GM19328 (cell line): Measurements from ENCODE around the gene MTCL1.

ENCODE experiments used
- ATAC-seq: cut with Tn5 transposase; IDR thresholded peaks from one replicate; pipeline ENCODE4 v1.9.1; 2021; ENCODE audit warnings: mild to moderate bottlenecking, moderate library complexity; ENCODE audit not compliant: unreplicated experiment

The MTCL1 gene

DNA sequence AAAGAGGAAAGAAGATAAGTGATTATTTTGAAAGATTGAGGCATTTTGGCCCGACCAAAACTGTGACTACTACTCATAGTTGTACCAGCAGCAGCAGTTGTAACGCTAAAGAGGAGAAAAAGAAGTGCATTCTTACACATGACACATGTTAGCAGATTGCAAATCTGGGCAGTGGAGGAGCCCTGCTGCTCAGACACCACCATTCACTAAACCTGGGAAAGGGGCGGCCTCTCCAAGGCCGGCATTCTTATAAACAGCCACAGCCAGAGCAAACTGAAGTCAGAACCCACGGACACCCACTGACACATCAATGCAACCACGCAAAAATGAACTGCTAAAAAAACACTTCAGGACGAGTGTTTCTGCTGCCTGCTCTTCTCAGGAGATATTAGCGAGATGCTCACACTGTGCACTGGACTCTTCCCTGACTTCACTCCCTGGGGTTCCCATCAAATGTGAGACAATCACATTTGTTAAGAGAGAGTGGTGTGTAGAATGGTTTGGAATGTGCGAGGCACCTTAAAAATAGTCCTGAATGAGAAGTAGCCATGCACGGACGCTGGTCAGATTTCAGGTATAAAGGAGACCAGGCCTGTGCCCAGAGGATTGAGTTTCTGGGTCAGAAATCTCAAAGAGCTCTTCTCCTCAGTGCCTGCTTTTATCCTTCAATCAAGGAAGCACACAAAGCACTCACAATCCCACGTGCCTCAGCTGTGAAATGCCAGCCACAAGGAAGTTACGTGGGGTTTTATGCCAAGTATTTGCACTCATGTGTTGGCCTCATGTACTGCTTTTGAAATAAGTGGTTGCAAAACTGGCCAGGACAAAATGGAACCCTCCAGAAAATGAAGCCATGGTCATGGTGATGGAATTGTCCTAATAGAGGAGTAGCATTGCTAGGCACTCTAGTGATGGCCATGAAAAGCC is 83.4 kb downstream of the MTCL1 start:
- ATAC-seq = no peak

DNA sequence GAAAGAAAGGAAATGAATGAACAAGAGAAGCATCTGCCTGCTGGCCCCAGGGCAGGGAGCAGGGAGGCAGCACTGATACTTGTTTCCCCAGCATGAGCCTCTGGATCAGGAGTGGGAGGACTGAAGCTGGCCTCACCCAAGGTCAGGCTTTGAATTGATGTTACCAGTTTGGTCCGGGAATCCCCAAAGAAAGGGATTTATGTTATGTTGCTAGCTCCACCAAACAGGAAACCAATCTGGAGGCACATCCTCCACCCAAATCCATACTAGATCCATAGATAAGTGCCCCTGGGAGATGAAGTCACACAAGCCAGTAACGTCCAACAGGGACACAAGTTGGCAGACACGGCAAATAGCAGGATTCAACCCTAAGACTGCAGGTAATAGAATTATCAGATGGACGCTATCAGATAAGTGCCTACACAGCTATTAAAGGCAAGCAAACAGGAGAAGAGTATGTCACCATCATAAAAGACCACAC is 85.9 kb downstream of the MTCL1 start:
- no peak for ATAC-seq

DNA sequence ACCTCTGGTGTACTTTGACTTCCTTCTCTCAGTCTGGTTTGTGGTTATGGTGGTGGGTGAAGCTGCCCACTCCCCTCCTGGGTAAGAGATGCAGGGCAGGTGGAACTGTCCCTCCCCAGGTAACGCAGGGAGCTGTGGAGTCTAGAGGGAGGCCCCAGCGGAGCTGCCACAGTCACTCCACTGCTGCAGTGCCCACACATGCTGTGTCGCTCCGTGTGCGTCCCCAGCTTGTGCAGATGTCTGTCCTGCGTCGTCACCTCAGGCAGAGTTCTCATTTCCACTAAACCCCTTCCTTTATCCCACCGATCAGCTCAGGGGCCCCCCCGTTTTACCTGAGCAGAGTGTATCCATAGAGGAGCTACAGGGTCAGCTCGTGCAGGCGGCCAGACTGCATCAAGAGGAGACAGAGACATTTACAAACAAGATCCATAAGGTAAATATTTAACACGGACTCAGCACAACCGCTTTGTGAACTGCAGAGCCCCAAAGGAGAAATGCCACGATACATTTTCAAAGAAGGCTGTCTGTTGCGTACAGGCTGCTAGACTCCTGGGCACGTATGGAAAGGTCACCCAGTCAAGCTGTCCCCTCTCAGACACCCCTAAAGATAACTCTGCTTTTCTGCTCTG is 87.4 kb downstream of the MTCL1 start:
- ATAC-seq = no peak

DNA sequence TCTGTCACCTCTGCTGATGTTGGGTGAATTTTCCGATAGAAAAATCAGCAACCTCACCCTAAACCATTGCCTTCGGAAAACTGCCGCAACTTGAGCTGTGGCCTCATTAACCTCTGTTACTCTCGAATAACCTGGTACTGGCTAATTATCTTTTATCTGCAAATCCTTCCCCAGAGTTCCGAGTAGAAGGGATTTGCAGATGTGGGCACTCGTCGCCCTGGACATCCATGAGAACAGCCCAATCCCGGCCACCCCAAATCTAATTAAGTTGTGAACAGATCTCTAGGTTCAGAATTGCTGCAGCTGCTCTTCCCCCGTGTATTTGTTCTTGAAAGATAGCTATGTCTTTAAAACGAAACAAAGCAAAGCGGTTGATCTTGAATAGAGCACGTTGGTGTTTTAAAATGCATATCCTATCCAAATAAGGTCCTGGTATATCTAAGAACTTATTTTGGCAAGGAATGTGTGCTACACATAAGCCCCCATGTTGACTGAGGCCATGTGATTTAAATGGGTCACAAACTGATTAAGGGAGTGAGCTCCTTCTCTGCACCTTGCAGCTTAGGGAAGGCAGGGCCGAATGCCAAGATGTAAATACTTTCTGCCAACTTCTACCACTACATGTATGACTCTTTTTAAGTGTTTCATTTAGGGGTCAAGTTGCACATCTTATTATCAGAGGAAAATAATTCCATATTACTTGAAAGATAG is 88.2 kb downstream of the MTCL1 start:
- no peak for ATAC-seq

DNA sequence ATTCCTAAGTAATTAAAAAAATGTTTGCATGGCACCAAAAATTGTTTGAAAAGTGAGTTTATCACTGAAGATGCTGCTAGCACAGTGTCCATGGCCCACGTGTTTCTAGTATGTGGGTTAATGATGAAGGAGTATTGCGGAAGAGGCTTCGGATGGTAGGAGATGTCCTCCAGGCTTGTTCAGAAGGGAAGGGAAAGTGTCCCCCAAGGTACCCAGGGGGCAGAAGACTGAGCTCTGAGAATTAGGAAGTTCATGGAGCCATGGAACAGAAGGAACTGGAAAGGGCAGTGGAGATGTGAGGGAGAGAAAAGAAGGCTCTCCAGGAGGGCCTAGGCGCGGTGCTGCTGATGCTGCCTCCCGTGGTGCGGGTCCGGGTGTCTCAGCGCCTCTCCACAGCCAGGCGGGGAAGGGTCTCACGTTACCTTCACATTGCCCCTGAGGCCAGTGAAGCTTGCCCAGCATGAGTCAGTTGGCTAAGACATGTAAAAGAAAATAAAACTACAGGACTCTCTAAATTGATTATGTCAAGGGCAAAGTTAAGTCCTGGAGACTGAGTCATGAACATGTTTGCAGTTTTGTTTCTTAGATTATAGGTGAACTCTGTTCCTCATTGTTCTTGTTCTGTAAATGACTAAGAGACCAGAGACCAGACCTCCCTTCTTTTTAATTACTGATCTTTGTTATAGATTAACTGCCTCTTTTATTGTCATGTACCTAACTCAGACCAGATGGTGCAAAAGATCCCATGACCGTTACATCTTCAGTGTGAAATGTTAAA is 89.0 kb downstream of the MTCL1 start:
- ATAC-seq = no peak

DNA sequence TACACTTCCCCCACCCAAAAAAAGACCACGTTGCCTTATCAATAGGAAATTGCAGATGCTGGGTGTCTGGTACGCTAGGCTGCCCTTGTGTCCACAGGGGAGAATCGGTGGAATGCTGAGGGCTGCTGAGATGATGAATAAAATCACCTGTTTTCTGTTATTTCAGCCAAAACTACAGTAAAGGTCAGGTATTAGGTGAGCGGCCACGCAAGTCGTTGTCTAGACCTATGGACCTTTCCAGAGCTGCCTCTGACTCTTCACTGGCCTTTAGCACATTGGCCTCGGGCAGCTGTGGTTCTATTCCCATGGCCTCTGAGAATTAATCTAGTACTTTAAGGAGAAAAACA is 89.6 kb downstream of the MTCL1 start:
- no peak for ATAC-seq

DNA sequence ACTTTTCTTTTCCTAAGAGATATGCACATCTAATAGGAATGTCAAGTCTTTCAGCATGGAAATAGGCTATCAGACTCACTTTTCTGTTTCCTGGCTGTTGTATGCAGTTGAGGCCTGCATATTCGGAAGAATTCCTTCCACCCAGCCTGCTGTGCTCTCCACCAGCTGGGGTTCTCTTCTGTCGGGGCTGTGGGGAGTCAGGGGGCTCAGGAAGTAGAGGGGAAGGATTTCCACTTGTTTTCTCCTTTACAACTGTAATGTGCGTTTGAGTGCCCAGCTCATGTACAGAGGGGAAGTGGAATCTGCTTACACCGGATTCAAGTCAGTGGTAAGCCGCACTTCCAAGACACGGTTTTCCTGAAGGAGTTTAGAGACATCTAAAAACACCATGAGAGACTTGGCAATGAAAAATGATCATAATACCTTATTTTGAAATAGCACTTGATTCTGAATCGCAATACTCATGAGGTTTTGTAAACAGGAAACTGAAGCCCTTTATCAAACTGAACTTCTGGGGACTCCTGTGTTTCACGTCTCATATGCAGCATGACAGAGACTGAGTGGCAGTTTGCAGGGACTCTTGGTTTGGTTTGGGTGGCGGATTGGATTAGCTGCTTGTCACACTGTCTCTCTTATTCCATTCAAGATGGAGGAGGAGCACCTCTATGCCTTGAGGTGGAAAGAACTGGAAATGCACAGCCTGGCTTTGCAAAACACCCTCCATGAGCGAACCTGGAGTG is 90.4 kb downstream of the MTCL1 start:
- ATAC-seq = no peak

DNA sequence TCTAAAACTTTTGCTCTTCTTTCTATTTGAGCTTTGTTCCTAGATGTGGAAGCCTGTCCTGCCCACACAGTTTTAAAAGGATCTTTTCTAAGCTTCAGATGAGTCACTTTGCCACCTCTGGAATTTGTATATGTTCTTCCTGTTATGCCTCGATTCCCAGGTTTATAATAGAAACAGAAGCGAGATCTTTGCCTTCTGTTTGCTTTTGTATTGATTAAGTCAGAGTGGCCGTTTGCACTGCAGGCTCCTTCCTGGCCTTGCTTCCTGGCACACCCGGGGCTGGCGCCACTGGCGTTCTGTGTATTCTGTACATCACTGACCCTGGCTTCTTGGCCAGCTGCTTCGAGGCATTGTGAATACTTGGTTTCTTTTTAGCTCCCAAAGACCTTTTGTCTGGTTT is 91.8 kb downstream of the MTCL1 start:
- ATAC-seq = no peak

DNA sequence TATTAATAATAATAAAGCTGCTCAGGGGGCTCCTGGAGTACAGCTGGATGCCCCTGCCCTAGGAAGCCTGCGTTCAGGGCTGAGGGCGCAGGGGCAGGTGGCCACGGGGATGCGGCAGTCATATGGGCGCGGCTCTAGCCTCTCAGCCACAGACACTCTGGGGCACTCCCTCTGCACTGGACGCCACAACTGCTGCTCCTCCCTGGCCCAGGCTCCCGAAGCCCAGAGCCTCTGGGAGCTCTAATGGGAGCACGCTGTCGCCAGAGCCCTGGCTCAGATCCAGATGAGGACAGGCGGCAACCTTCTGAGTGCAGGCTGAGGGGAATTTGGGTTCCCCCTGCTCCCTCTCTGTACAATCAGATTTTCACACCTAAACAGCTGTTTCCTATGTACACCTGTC is 93.6 kb downstream of the MTCL1 start:
- ATAC-seq = no peak

DNA sequence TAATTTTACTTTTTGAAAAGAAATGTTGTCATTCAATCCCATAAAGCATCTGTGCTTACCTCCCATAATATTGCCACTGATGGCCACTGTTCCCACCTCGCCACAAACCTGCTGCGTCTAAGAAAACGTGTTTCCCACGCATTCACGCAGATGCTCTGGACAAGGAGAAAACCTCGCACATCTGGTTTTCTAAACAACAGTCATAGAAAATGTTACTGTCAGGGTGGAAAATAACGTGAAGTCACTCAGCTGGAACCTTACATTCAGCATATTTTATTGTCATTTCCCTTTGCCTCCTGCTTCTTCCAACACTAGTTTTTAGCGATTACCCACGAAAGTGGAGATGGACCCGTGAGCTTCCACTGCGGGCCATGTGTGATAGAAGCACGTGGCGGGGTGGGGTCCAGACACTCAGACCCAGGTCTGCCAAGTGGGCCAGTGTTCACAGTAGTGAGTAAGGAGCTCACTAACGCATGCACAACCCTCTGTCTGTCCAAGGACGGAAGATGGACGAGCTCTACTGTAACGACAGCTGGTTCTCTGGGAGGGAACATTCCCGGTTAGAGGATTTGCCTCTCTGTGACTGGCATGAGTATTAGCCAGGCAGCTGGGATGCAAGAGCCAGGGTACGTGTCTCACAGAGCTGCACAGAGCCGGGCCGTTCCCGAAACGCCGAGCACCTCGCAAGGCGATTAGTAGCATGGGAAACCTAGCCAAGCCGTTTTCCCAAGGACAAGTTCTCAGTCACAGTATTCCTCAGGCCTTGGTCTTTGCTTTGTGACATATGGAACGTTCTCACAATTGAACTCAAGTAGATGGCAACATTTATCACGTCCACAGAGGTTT is 94.5 kb downstream of the MTCL1 start:
- ATAC-seq = no peak

DNA sequence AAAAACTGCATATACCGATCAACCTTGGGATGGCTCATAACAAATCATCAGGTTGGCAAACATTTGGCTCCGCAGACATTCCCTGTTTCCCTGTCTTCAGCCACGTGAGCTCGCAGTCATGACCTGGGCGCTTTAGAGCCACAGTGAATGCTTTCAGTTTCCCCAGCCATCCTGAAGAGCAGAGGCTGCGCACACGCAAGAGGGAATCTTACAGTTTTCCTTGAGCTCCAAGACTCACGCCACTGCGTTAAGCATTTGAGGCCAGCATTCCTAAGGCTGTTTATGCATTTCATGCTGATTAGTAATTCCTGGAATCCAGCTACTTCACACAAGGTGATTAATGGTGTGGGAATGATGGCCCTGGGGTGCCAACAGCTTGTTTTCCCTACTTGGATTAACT is 95.1 kb downstream of the MTCL1 start:
- no peak for ATAC-seq

DNA sequence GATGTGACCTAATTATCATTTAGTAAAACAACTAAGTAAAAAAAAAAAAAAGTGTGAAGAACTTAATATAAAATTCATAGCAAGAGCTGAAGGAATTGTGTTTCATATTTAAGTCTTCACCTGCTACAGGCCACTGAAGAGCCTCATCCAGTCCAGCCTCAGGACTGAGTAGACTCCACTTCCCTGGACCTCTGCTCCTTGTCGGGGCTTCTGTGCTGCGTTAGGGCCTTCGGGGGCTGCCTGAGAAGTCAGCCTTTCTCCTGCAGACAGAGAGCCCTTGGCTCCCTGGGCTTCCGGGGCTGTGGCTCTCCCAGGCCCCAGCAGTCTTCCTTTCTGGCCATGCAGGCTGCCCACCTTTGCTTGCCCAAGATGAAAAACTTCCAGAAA is 95.5 kb downstream of the MTCL1 start:
- no peak for ATAC-seq

DNA sequence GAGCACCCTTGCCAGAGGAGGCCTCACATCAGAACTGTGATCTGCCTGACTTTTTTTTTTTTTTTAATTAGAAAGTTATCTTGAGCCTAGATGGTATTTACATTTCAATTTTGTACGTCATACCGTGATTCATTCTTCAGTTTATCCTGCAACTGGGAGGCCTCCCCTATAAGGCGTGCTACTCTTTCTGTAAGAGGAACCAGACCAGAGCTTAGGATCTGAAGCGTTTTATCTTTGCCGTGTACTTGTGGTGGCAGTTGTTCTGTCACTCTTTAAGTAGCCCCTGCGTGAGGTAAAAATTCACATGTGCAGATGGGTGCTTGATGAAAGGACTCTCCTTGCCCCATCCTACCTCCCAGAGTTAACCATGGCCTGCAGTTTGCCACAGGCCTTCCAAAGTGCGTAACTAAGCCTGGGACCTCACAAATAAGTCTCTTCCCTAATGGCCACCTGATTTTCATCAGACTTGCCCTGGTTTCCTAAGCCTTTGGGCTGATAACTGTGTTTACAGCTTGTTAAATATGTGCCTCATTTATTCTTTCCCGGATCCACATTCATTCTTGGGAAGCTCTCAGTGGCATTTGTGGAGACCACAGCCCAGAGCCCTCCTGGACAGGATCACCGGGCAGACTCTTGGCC is 96.0 kb downstream of the MTCL1 start:
- no peak for ATAC-seq

DNA sequence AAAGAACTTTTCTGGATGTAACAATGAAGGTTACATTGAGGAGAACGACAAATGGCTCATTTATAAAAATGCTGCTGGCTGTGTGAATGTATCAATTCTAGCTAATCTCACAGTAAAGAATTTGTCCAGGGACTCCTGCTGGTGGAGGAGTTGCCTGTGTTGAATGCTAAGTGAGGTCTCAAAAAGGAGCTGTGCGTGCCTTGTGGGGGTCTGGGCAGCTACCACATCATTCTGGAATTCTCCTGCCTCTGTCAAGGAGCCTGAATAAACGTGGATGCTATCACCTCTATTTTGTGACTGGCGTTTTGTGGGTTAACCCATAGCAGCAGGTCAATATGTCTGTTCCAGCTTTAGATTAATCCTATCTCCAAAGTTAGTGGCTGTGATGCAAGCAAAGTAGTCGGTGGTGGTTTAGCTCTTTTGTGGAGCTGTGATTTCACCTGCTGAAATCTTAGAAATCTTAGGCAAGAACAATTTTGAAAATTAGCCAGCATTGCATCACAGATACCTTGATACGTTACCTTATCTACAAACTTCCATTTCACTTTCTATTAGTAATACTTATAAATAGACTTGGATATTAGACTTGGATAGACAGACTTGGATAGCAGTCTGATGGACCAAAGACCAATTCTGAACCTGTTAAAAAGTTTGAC is 96.8 kb downstream of the MTCL1 start:
- no peak for ATAC-seq

DNA sequence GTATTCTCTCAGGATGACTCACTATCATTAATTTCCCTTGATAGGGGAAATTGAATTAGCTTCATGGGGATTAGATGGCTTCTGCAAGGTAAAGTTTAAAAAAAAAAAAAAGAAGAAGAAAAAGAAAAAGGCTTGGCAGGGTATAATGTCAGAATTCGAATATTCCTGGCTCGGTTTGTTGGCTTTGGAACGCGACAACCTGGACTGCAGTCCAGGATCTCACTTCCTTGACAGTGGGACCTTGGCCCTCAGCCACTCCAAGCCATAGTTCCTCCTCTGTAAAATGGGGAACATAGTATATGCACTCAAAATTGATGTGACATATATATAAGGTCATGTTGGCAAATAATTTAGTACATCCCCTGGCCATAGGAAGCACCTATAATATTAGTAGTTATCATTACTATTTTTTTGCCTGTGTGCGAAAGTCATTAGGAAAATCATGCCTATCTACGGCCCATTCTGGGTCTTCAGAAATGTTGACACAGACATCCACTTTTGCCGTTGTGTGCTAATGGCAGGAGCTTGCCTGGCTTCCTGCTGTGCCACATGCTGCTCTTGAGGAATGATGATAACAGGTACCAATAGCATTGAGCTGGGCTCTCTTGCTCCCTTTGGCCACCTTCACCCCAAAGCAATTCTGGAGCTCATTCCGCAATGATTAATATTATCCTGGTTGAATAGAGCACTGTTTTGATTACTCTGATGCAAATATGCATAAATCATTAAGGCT is 97.9 kb downstream of the MTCL1 start:
- ATAC-seq = no peak

DNA sequence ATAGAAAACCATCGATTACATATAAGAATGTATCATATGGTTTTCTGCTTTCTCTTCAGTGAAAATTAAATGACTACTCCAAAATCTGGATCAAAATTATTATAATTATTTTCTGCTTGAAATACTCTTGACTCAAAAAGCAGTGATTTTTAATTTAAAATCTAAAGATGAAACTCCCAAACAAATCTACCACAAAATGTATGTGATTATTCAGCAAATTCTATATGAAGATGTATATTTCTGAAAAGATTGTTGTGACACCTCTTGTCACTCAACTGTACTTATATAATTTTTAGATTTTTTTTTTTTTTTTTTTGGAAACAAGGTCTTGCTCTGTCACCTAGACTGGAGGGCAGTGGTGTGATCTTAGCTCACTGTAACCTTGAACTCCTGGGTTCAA is 98.6 kb downstream of the MTCL1 start:
- ATAC-seq = no peak

DNA sequence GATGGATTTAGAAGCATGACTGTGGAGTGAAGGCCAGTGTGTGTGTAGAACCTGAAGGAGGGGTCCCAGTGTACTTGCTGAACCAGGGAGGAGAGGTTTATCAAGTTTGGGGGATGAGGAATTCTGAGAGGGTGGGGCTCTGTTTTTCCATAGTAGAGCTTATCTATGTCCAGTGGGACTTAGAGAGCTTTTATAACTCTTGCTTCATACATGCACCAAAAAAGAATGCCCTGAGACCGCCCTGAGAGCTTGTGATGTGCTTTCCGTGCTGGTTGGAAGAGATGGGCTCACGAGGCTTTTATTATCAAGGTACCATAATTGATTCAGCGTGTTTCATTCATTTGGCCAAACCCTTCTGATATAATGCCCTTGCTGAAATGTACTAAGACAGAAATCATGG is 100.2 kb downstream of the MTCL1 start:
- no peak for ATAC-seq
